Activated CD8-positive, alpha-beta memory T cell treated with anti-CD3 and anti-CD28 coated beads, Interleukin-2, amount 50 U/mL, for 1 hour (primary cell): Measurements from ENCODE around the gene INPP5K.
"Not testable (repeated sequence)": the region's sequence is repeated elsewhere in the genome, so short reads cannot be mapped to it uniquely, and the experiment has no call there.

ENCODE experiments used
- DNase-seq: peaks from one replicate; pipeline ENCODE4 v3.0.0-alpha.2; 2020; ENCODE audit errors: extremely low read depth

The INPP5K gene

GRCh38 chr17:1516388-1517161 is at the start of gene INPP5K:
TSS of gene INPP5K (minus strand) at chr17:1516612. CDS start at chr17:1516499, 113 bp downstream.
- DNase-seq: peak; percentile 90

- DNase-seq: no peak
Observed at GRCh38 chr17:1565877-1566276, 49.5 kb upstream of the INPP5K start.

GRCh38 chr17:1563786-1564613 is 47.6 kb upstream of the INPP5K start:
- DNase-seq: no peak

GRCh38 chr17:1563471-1563785 is 47.0 kb upstream of the INPP5K start:
- not testable (repeated sequence) for DNase-seq

GRCh38 chr17:1562176-1562643 is 45.8 kb upstream of the INPP5K start:
- no peak for DNase-seq

- no peak for DNase-seq
Observed at GRCh38 chr17:1561420-1562175, 45.2 kb upstream of the INPP5K start.

GRCh38 chr17:1560858-1561355 is 44.5 kb upstream of the INPP5K start:
- DNase-seq: no peak

GRCh38 chr17:1560101-1560857 is 43.9 kb upstream of the INPP5K start:
- no peak for DNase-seq

- DNase-seq: no peak
Observed at GRCh38 chr17:1559047-1560043, 42.9 kb upstream of the INPP5K start.

GRCh38 chr17:1558401-1558800 is 42.0 kb upstream of the INPP5K start:
- DNase-seq: no peak

GRCh38 chr17:1557355-1558095 is 41.1 kb upstream of the INPP5K start:
- no peak for DNase-seq

- DNase-seq: no peak
Observed at GRCh38 chr17:1555651-1556471, 39.4 kb upstream of the INPP5K start.

- DNase-seq: no peak
Observed at GRCh38 chr17:1554751-1555540, 38.5 kb upstream of the INPP5K start.

- DNase-seq: no peak
Observed at GRCh38 chr17:1553354-1554266, 37.2 kb upstream of the INPP5K start.

GRCh38 chr17:1552932-1553331 is 36.5 kb upstream of the INPP5K start:
- no peak for DNase-seq

- no peak for DNase-seq
Observed at GRCh38 chr17:1551741-1552140, 35.3 kb upstream of the INPP5K start.

GRCh38 chr17:1548032-1548431 is 31.6 kb upstream of the INPP5K start:
- DNase-seq: no peak
